Activated T-cell treated with anti-CD3 and anti-CD28 coated beads, Interleukin-2, amount 50 U/mL, for 72 hours (primary cell): ENCODE measurements around the gene FAM43A. TPM values are rescaled to one million over a fixed set of nuclear protein-coding genes. Genes with fewer than 3 reads are reported as not detected.

Experiments used
- ATAC-seq, 2 donors: fragments of 150-1000 bp; cut with Tn5 transposase; replicated peaks in 1 of 2; 2 replicates each; pipeline ENCODE4 v1.10.0; 2021; ENCODE audit warnings: moderate library complexity in 2 of 2, mild to moderate bottlenecking in 1 of 2
- DNase-seq, 2 donors: peaks; one replicate each; pipeline ENCODE4 v3.0.0; 2021 to 2022; ENCODE audit warnings: mixed read lengths in 1 of 2
- H3K27ac Mint-ChIP-seq: one replicate; pipeline ENCODE4 v1.8.0; 2022; ENCODE audit warnings: mild to moderate bottlenecking, moderate library complexity, mixed read lengths
- H3K27me3 Mint-ChIP-seq: one replicate; pipeline ENCODE4 v1.8.0; 2022; ENCODE audit warnings: low read depth, mixed read lengths
- H3K36me3 Mint-ChIP-seq, 2 donors: one replicate each; pipeline ENCODE4 v1.8.0; 2022; ENCODE audit warnings: mixed read lengths in 2 of 2, mild to moderate bottlenecking in 1 of 2; ENCODE audit not compliant: insufficient read depth in 2 of 2
- H3K4me1 Mint-ChIP-seq: one replicate; pipeline ENCODE4 v1.8.0; 2022; ENCODE audit warnings: low read depth, mixed read lengths
- H3K4me3 Mint-ChIP-seq, 2 donors: one replicate each; pipeline ENCODE4 v1.8.0; 2022; ENCODE audit warnings: mild to moderate bottlenecking in 2 of 2, mixed read lengths in 2 of 2, moderate library complexity in 2 of 2
- H3K9me3 Mint-ChIP-seq, 2 donors: one replicate each; pipeline ENCODE4 v1.8.0; 2022; ENCODE audit warnings: mixed read lengths in 2 of 2
- total RNA-seq, 2 donors: library from RNA; stranded (reverse); gene quantifications; one replicate each; pipeline ENCODE4 v1.2.3, GENCODE V29; 2022

Gene FAM43A
- total RNA-seq, 2 donors from 2014 or later, result 5.4 to 13.4 TPM

DNA sequence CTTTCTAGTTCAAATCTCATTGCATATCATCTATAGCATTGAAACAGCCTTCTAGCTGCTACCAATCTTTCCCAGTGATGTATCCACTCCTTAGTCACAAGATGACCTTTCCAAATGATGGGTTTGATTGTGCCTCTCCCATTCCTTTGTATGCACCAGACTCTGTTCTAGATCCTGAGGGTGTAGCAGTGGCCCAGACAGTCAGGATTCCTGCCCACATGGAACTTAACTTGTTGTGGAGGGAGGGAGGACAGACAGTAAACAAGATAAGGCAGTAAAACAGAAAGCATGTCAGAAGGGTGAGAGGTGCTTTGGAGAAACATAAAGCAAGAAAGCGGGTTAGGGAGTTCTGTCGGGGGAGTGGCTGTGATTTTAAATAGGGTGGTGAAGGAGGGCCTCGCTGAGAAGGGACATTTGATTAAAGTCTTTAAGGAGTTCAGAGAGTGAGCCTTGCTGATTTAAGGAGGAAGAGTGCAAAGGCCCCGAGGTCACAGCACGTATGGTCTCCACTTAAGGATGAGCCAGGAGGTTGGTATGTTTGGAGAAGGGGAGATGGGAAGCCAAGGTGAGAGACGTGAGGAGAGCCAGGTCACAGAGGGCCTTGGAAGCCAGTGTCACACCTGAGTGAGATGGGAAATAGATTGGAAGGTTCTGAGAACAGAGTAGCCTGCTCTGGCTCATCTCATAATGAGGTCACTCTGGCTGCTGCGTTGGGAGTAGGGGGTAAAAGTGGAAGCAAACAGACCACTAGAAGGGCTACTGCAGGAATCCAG lies 38.3 kb downstream of the FAM43A start:
- Mint-ChIP-seq H3K27me3 (no peaks in the 10 kb centered on the region), H3K4me3 (no peak overlapping the region), H3K9me3 (no peaks in the 10 kb centered on the region), H3K4me1 (no peaks in the 10 kb centered on the region), H3K27ac (no peak overlapping the region), H3K36me3 (no peaks in the 10 kb centered on the region)
- no peak for DNase-seq
- ATAC-seq, result no peak

DNA sequence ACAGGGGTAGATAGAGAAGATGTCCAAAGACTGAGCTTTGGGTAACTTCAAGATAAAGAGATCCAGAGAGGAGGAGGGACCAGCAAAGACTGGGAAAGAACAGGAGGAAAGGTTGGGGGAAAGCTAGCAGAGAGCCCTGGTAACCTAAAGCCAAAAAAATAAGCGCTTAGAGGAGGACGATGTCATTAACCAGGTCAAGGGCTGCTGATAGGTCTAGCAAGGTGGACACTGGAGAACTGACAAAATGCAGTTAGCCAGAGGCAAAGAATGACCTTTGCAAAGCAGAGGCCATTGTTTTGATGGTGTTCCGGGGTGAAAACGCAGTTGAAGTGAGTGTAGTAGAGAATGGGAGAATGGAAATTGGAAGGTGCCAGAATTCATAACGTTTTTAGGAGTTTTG lies 39.7 kb downstream of the FAM43A start:
- Mint-ChIP-seq H3K27me3 (peaks cover 6% of the 10 kb centered on the region), H3K4me3 (no peak overlapping the region), H3K4me1 (no peaks in the 10 kb centered on the region), H3K36me3 (no peaks in the 10 kb centered on the region), H3K9me3 (no peaks in the 10 kb centered on the region), H3K27ac (no peak overlapping the region)
- no peak for ATAC-seq
- DNase-seq, result no peak

DNA sequence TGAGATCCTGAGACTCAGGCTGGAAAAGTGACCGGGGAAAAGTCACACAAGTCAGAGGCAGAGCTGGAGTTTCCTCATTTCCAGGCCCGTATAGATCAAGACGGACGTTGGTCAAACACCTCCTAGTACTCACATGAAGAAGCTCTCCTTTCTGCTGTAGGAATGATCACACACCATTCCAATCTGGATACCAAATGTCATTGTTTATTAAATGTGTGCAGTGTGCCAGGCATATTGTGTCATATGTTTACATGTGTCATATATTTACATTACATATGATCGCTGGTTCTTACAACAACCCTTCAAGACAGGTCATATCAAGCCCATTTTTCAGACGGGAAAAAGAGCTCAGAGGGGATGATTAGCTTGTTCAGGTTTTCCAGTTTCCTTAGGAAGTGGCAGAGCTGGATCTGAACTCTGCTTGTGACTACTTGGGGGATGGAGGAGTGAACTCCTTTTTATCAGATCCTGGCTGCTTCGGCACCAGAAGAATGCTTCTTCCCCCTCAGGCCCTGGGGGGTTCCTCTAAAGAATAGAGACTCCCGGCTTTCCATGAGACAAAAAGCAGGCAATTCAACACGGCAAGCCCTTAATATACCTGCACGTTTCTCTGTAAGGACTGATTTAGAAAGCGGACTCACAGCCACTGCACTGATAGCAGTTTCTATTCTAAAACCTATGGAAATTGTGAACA lies 41.9 kb downstream of the FAM43A start:
- Mint-ChIP-seq H3K27me3 (peaks cover 6% of the 10 kb centered on the region), H3K27ac (no peak overlapping the region), H3K4me1 (no peaks in the 10 kb centered on the region), H3K4me3 (no peak overlapping the region), H3K36me3 (no peaks in the 10 kb centered on the region), H3K9me3 (no peaks in the 10 kb centered on the region)
- ATAC-seq, result no peak
- no peak for DNase-seq

DNA sequence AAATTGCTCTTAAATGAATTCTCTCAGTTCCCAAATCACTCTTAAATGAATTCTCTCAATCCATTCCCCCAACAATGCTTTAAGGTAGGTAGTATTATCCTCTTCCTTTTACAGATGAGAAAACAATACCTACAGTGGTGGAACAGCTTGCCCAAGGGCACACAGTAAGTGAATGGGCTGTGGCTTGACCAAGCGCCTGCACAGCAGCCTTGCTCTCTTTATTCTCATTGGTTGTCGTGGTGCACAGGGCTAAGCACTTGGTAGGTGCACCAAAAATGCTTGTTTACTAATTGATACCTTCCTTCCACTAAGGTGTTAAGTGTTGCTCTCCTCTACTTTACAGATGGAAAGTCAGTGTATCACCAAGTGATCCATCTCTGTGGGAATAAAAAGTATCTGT lies 43.3 kb downstream of the FAM43A start:
- DNase-seq (no peak), ATAC-seq (no peak)
- peaks cover 12% of the 10 kb centered on the region for H3K27me3 Mint-ChIP-seq
- H3K4me3 Mint-ChIP-seq, result no peak overlapping the region
- H3K9me3 Mint-ChIP-seq, result no peaks in the 10 kb centered on the region
- H3K27ac Mint-ChIP-seq, result no peak overlapping the region
- H3K36me3 Mint-ChIP-seq, result no peaks in the 10 kb centered on the region
- H3K4me1 Mint-ChIP-seq, result no peaks in the 10 kb centered on the region

DNA sequence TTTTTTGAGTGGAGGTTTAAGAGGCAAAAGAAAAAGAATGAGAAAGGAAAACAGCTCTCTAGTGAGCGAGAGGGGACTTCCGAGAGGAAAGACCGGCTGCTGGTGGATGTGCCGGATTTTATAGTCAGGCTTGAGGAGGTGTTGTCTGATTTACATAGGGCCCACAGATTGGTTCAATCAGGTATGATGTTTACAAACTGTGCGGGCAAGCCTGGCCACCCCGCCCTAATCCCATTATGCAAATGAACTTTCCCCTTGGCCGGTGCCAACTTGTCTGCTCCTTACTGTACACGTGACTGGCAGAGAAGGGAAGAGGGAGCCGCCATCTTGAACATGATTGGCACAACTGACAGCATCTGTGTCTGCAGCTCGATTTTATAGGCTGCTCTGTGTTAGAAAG lies 44.7 kb downstream of the FAM43A start:
- Mint-ChIP-seq H3K4me3 (no peak overlapping the region), H3K27ac (no peak overlapping the region), H3K9me3 (peaks cover 1% of the 10 kb centered on the region in 2 donors), H3K27me3 (peaks cover 12% of the 10 kb centered on the region), H3K4me1 (no peaks in the 10 kb centered on the region), H3K36me3 (peaks cover 1% of the 10 kb centered on the region in 2 donors)
- no peak for DNase-seq
- ATAC-seq, result no peak

DNA sequence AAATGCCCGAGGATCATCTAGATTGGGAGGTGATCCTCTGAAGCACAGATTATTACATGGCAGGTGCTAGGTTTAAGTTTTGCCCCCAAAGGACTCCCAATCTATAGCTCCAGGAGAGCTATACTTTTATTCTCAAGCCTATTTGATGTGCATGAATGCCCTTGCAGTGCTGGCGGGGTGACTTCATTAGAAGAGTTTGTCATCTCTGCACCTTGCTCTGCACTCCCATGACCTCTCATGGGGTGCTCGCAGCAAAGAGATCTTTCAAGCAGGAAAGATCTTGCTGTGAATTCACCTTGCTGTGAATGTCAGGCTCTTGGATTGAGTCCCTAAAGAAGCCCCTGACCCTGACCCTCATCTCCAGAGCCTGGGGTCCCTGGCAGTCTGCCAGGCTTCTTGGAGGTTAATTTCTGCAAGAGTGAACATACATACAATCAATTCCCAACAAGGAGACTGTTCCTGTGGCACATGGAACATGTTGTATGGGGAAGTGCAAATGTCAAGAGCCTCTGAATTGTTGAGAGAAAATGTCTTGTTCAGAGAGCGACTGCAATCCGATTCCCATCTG lies 45.9 kb downstream of the FAM43A start:
- Mint-ChIP-seq H3K36me3 (peaks cover 1 to 2% of the 10 kb centered on the region in 2 donors), H3K9me3 (peaks cover 2% of the 10 kb centered on the region in 2 donors), H3K4me1 (no peaks in the 10 kb centered on the region), H3K27me3 (peaks cover 12% of the 10 kb centered on the region), H3K27ac (no peak overlapping the region), H3K4me3 (no peak overlapping the region)
- DNase-seq, result no peak
- no peak for ATAC-seq

DNA sequence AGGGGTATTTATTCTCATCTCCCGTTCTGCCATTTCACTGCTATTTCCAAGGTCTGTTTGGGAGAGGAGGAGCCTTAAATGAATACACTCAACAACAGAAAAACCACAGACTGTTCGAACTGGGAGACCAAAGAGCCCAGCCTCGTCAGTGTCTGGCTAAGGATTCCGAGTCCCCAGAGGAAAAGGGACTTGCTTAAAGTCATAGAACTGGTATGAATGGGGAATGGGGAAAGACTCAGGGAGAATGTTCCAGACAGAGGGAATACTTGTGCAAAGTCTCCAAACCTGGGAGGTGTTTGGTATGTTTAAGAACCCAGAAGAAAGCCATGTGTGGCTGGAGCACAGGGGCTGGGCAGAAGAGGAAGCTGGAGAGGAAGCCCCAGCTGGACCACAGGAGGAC lies 46.9 kb downstream of the FAM43A start:
- Mint-ChIP-seq H3K27me3 (peaks cover 12% of the 10 kb centered on the region), H3K4me3 (no peak overlapping the region), H3K36me3 (peaks cover 1 to 2% of the 10 kb centered on the region in 2 donors), H3K4me1 (no peaks in the 10 kb centered on the region), H3K9me3 (peaks cover 2% of the 10 kb centered on the region in 2 donors), H3K27ac (no peak overlapping the region)
- no peak for DNase-seq
- no peak for ATAC-seq

DNA sequence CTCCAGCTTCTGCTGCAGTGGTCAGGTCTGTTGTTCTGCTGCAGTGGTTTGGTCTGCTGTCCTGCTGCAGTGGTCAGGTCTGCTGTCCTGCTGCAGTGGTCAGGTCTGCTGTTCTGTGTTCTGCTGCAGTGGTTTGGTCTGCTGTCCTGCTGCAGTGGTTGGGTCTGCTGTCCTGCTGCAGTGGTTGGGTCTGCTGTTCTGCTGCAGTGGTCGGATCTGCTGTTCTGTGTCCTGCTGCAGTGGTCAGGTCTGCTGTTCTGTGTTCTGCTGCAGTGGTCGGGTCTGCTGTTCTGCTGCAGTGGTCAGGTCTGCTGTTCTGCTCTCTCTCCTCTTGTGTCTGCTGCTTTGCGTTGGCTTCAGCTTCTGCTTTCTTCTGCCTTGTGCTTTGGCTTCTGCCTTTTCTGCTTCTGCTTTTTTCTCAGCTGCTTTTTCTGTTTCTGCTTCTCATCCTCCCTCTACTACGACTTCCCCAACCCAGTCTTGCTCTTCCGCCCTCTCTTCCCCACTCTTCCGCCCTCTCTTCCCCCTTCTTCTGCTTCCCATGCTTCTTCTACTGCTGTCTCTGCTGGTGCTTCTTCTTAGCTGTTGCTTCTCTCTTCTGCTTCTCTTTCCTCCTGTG lies 50.7 kb downstream of the FAM43A start:
- no peak overlapping the region for H3K4me3 Mint-ChIP-seq
- ATAC-seq (no peak), DNase-seq (no peak)
- no peak overlapping the region for H3K27ac Mint-ChIP-seq
- H3K27me3 Mint-ChIP-seq, result peaks cover 19% of the 10 kb centered on the region
- H3K4me1 Mint-ChIP-seq, result peaks cover 8% of the 10 kb centered on the region
- H3K36me3 Mint-ChIP-seq, result peaks cover 1 to 2% of the 10 kb centered on the region in 2 donors
- H3K9me3 Mint-ChIP-seq, result peaks cover 2% of the 10 kb centered on the region in 2 donors

DNA sequence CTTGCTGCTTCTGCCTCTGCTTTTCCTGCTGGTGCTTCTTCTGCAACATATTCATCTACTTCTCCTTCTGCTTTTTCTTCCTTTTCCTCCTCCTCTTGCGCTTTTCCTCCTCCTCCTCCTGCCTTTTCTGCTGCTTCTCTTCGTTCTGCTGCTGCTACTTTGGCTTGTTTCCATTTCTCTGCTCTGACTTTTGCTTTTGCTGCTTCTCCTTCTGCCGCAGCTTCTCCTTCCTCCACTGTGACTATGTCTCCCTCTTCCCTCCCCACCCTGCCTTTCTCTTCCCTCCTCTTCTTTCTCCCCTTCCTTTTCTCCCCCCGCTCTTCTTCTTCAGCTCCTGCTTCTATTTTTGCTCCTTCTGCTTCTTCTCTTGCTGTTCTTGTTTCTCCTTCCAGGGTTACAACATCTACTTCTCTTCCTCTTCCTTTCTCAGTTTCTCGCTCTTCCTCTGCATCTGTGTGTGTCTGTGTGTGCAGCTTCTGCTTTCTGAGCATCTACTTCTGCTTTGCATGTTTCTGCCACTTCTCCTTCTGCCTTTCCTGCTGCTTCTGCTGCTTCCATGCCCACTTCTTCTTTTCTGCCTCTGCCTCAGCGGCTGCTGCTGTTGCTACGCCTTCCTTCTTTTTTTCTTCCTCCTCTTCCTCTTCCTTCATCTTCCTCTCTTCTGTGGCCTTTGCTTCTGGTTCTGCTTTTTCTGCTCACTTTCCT lies 51.4 kb downstream of the FAM43A start:
- Mint-ChIP-seq H3K4me1 (peaks cover 9% of the 10 kb centered on the region), H3K4me3 (no peak overlapping the region), H3K27me3 (peaks cover 19% of the 10 kb centered on the region), H3K27ac (no peak overlapping the region), H3K9me3 (peaks cover 2% of the 10 kb centered on the region in 2 donors), H3K36me3 (peaks cover 1 to 2% of the 10 kb centered on the region in 2 donors)
- DNase-seq (no peak), ATAC-seq (no peak)

Other genes starting within 250 kb of the FAM43A start
- 100 to 1,000 TPM in 1 of 2 donors, 10 to 100 TPM in 1; 97.7 to 121 TPM for gene ATP13A3, start 198.9 kb upstream of the FAM43A start, total RNA-seq
- gene TMEM44, start 52.5 kb upstream of the FAM43A start, total RNA-seq, result 10 to 100 TPM; 11.9 to 19.6 TPM
- 10 to 100 TPM; 38.3 to 43.4 TPM for gene LSG1, start 13.7 kb upstream of the FAM43A start, total RNA-seq